ENCODE data around the gene YPEL2.
"Not testable (repeated sequence)": the region's sequence is repeated elsewhere in the genome, so short reads cannot be mapped to it uniquely, and the experiment has no call there.

Gene YPEL2, protein sequence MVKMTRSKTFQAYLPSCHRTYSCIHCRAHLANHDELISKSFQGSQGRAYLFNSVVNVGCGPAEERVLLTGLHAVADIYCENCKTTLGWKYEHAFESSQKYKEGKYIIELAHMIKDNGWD

DNA sequence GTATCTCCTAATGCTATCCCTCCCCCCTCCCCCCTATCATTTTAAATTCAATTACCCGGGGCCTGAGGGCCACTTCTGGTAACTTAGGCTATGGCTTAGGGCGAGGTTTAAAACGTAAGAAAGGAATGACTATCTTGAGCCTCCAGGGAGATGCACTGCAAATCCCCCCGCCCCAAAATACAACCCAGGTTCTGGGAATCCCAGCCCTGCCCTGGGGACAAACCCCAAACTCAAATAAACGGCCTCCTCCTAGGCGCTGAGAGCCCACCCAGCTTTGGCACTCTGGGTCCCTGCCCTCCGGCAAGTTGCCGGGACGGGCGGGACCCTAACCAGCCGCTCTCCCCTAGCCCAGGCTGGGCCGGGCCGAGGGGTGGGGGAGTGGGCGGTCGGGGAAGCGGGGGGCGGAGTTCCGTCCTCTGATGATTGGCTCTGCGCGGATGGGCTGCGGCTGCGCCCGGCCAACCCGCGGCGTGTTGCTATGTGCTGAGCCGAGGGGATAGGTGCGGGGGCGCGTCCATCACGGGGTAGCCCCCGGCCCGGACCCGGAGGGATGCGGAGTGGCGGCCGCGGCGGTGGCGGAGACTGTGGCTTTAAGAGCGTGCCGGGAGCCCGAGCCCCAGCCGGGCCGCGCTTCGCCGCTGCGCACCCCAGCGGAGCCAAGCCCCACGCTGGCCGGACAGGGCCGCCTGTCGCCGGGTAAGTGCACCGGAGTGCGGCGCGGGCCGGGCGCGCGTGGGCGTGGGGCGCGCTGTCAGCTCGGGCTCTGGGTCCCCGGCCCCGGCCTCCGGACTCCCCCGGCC is at the start of gene YPEL2:
Gene YPEL2 (plus strand): TSS at position 527 of the 800 bp plus-strand sequence. CDS start 21,755 bp downstream, outside the sequence.
- DNase-seq (ENCODE audit: low read depth), result peak; percentile 83

DNA sequence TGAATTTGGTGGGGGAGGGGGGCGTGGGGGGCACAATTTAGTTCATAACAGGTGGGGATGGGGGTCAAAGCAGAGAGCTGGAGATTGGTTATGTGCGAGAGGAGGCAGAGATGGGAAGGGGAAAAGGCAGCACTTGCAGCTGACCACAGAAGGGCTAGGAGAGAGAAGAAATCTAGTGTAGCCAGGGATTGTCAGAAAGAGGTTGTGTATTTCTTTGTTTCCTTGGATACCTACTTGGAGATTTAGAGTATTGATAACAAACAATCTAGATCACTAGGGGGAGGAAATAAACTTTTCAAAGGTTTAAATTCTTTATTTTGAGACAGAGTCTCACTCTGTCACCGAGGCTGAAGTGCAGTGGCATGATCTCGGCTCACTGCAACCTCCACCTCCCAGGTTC is 47.1 kb upstream of the YPEL2 start:
- no peak for DNase-seq (ENCODE audit: low read depth)

DNA sequence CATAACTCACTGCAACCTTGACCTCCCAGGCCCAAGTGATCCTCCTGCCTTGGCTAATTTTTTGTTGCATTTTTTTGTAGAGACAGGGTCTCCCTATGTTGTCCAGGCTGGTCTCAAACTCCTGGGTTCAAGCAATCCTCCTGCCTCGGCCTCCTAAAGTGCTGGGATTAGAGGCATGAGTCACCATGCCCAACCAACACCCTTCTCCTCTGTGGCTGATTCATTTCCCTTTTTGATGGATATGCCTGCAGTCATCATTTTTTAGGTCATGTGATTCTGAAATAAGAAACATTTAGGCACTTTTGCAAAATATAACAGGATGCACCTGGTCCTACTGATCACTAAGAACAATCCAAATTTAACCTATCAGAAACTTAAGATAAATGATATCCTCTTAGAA is 44.0 kb upstream of the YPEL2 start:
- no peak for DNase-seq (ENCODE audit: low read depth)

DNA sequence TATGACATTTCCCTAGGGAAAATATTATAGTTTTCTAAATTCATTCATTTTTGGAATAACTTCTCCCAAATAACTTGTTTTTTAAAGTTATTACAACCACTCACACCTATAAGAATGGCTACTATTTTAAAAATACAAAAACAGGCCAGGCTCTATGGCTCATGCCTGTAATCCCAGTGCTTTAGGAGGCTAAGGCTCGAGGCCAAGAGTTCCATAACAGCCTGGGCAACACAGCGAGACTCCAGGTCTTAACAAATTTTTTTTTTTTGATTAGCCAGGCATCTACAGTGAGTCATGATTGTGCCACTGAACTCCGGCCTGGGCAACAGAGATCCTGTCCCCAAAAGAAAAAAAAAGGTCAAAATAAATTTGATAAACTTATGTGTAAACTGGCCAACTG is 43.6 kb upstream of the YPEL2 start:
- DNase-seq (ENCODE audit: low read depth), result no peak

DNA sequence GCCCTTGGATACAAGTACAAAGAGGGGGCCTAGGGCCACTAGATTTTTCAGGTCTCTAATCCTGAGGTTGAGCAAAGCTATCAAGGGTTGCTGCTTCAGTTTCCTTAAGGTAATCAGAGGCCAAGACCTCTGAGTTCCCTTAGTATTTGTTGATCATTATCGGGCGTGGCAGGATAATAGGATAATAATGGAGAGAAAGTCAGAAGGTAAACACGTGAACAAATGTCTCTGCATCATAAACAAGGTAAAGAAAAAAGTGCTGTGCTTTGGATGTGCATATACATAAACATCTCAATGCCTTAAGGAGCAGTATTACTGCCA is 41.5 kb upstream of the YPEL2 start:
- no peak for DNase-seq (ENCODE audit: low read depth)

DNA sequence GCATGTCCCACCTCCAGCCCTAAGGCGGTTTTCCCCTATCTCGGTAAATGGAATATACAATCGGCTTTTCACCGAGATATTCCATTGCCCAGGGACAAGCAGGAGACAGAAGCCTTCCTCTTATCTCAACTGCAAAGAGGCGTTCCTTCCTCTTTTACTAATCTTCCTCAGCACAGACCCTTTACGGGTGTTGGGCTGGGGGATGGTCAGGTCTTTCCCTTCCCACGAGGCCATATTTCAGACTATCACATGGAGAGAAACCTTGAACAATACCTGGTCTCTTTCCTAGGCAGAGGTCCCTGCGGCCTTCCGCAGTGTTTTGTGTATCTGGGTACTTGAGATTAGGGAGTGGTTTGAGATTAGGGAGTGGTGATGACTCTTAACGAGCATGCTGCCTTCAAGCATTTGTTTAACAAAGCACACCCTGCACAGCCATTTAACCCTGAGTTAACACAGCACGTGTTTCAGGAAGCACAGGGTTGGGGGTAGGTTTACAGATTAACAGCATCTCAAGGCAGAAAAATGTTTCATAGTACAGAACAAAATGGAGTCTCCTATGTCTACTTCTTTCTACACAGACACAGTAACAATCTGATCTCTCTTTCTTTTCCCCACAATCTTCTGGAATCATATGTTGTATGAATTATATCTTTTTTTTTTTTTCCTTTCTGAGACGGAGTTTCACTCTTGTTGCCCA is 41.0 kb upstream of the YPEL2 start:
- not testable (repeated sequence) for DNase-seq (ENCODE audit: low read depth)

DNA sequence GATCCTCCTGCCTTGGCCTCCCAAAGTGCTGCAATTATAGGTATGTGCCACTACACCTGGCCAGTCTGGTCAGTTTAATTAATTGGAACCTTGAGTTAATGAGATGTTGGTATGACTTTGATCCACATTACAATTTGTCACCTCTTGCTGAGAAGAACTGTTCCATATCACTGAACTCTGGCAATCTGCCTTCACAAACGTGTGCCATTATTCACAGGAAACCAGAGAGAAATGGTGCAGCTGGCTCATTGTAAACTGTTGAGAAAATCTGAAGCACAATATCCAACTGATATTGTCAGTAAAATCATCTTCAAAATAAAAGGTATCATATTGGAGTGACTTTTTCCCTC is 39.3 kb upstream of the YPEL2 start:
- DNase-seq (ENCODE audit: low read depth), result no peak

DNA sequence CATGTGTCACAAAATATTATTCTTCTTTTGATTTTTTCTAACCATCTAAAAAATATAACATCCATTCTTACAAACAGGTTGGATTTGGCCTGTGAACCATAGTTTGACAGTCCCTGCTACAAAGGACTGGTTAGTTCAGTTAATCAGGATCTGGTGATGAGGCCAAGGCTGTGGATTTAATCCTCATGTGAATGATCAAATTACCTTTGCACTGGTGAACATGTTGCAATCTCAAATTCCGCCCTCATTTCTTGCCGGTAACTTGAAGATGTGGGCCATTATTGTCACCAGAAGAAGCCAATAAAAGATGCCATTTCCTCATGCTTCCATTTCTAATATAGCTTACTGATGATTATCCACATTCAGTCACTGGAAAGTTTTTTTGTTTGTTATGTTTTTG is 35.3 kb upstream of the YPEL2 start:
- DNase-seq (ENCODE audit: low read depth), result no peak

DNA sequence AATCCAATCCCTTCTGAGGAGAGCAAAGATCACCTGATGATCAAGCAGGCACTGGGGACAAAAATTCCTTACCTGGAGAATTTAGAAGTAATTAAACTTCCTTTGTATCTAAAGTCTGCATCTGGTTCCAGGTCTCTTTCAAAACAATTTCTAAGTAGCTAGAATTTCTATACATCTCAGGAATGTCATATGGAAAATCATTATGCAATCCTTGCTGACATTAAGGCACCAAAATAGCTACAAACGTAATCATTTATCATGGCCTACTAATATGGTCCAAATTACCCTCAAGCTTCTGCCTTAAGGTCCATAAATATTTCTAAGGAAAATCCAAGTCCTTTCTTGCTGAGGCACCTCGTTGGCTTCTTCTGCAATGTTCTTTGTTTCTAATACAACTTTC is 32.9 kb upstream of the YPEL2 start:
- DNase-seq (ENCODE audit: low read depth), result no peak

DNA sequence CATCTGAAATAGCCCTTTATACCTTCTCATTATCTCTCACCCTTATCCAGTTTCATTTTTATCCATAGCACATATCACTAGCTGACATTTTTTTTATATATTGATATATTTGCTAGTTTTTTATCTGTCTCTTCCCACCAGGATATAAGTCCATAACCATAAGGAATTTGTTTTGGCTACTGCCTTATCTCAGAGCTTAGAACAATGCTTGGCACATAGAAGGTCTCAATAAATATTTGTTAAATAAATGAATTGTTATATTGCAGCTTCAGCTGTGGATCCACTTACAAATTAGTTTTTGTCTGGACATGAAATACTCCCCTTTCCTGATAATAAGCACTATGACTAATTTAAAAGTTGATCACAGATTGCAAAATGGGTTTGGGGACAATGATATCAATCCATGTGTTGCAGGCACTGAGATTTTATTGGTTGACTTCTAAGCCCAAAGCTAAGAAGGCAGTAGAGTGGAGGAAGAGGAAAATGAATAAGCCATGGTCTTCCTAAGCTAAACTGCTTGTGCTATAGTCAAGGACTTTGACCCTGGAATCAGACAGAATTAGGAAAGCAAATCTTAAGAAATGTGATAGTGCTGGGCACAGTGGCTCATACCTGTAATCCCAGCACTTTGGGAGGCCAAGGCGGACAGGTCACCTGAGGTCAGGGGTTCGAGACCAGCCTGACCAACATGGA is 31.9 kb upstream of the YPEL2 start:
- DNase-seq (ENCODE audit: low read depth), result no peak

DNA sequence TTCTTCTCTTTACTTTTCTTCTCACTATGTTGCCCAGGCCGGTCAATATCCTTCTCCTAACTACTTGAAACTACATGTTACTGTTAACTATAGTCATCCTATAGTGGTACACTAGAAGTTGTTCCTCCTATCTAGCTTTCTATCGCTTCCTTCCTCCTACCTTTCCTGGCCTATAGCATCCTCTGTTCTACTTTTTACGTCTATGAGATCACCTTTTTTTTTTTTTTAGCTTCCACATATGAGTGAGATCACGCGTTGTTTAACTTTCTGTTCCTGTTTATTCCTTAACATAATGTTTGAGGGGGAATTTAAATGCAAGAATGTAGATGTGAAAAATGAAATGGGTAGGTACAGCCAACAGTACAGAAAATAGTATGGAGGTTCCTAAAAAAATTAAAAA is 30.5 kb upstream of the YPEL2 start:
- DNase-seq (ENCODE audit: low read depth), result no peak

DNA sequence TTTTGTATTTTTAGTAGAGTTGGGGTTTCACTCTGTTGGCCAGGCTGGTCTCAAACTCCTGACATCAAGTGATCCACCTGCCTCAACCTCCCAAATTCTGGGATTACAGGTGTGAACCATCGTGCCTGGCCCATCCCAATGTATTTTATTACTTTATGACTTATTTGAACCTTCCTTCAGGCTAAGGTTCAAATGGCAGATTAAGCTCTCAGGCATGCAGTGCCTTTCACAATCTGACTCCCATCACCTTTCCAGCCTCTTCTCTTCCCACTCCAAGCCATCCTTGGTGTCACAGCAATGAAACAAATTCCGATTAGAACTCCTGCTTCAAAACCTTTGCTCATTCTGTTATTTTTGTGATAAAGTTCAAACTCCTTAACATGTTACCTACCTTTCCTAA is 26.6 kb upstream of the YPEL2 start:
- DNase-seq (ENCODE audit: low read depth), result no peak

DNA sequence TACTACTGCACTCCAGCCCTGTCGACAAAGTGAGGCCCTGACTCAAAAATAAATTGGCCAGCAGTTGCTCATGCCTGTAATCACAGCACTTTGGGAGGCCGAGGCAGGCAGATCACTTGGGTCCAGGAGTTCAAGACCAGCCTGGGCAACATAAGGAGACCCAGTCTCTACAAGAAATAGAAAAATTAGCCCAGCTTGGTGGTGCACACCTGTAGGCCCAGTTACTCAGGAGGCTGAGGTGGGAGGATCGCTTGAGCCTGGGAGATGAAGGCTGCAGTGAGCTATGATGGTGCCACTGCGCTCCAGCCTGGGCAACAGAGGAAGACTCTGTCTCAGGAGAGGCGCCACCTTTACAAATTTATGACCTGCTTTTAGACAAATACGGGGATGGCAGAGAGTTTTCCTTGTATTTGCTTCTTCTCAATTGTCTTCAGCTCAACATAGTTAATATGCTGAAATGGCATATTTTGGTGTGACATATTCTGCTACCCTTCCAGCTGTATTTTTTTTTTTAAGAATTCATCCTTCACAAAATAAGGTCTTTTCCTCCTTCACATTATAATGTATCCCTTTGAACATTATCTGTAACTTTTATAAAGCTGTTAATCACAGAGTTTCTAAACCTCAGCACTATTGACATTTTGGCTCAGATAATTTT is 21.1 kb upstream of the YPEL2 start:
- DNase-seq (ENCODE audit: low read depth), result no peak

DNA sequence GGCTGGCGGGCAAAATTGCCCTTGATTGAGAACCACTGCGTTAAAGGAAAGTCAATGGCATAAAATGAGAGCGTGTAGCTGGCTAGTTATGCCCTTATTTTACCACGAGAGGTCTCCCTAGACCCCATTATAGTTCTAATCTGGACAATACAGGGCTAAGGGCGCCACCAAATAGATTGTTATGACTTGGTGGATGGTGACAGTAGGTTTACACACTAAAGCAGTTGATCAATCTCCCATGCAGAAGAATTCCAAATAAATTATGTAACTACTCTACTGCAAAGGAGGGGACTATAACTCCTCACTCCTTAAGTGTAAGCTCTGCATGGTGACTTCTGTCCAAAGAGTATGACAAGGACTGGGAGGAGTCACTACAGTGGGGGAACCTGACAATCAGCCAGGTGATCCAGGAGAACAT is 20.4 kb upstream of the YPEL2 start:
- DNase-seq (ENCODE audit: low read depth), result no peak

DNA sequence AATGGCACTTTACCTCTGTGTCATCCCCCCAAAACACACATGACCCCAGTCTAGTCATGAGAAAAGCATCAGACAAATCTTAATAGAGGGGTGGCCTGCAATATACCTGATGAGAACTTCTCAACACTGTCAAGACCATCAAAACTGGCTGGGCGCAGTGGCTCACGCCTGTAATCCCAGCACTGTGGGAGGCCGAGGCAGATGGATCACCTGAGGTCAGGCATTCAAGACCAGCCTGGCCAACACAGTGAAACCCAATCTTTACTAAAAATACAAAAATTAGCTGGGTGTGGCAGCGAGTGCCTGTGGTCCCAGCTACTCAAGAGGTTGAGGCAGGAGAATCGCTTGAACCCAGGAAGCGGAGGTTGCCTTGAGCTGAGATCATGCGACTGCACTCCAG is 19.9 kb upstream of the YPEL2 start:
- DNase-seq (ENCODE audit: low read depth), result not testable (repeated sequence)

DNA sequence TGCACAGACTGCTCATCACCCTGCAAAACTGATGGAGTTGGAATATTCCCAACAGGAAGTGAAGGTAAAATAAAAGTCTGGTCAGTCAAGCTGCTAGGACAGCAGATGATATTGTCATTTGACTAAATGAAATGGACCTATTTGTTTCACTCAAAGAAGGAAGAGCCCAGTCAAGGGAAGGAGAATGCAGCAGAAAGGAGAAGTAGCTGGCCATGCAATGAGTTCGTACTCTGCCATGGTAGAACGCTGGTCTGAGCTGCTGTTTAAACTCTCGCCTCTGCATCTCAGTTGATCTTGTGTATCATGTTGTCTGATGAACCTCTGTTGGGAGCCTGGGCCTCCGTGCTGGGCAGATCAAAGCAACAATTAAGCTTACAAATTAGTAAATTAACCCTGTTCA is 15.6 kb upstream of the YPEL2 start:
- no peak for DNase-seq (ENCODE audit: low read depth)

DNA sequence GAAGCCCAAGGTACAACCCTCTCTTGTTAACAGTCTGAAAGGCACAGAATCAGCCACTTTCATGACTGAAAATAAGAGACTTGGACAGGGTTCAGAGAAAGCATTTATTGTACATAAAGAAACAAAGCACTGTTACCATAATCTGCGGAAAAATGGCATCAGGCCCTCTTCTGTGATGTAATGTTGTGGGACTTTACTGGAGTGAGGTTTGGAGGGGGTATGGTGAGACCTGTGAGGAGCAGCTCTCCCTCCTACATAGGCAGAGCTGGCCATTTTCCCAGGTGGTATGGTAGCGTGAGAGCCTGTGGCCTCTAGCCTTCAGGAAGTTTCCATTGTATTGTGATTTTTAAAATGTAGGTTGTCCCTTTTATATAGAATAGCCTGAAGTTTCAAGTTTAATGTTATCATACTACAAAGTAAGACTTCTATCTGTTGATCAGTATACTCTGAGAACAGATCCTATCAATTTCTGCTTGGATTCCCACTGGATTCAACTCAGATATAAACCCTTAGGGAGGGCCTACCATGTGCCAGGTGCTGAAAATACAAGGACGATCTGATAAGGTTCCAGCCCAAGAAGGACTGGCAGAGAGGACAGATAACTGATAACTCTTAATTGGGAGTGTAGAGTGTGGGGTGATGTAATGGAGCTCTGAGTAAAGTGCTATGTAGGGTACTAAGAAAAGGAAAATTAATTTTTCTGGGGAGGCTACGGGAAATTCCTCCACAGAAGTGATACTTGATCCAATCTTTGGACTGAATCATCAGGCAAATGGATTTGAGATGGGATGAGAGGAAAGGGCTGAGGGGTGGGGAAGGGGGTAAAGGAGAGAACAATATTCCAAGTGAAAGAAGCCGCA is 4.1 kb upstream of the YPEL2 start:
- DNase-seq (ENCODE audit: low read depth), result no peak

DNA sequence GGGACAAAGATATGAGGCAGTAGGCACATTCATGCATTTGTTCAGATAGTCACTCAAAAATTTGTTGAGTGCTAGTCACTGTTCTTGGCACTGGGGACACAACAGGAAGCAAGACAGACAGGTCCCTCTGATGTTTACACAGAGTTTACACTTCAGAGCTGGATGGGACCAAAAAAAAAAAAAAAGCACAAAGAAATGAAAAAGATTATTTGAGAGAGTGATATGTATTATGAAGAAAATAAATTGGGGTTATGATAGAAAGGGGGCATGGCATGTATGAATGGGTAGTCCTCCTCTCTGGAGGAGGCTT is 3.5 kb upstream of the YPEL2 start:
- no peak for DNase-seq (ENCODE audit: low read depth)

DNA sequence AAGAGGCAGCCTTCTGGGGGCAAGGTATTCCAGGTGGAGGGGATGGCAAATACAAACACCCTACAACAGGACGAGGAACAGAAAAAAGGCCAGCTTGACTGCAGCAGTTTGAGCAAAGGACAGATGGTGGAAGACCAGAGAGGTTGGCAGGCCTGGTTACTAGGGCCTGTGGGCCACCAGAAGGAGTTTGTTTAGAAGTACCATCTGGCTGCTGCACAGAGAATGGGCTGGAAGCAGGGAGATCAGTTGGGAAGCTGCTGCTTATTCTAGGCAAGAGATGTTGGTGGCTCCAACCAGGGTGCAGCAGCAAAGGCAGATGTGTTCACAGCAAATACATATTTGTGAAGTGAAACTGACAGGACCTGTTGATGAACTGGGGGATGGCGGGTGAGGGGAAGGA is 2.9 kb upstream of the YPEL2 start:
- DNase-seq (ENCODE audit: low read depth), result no peak

DNA sequence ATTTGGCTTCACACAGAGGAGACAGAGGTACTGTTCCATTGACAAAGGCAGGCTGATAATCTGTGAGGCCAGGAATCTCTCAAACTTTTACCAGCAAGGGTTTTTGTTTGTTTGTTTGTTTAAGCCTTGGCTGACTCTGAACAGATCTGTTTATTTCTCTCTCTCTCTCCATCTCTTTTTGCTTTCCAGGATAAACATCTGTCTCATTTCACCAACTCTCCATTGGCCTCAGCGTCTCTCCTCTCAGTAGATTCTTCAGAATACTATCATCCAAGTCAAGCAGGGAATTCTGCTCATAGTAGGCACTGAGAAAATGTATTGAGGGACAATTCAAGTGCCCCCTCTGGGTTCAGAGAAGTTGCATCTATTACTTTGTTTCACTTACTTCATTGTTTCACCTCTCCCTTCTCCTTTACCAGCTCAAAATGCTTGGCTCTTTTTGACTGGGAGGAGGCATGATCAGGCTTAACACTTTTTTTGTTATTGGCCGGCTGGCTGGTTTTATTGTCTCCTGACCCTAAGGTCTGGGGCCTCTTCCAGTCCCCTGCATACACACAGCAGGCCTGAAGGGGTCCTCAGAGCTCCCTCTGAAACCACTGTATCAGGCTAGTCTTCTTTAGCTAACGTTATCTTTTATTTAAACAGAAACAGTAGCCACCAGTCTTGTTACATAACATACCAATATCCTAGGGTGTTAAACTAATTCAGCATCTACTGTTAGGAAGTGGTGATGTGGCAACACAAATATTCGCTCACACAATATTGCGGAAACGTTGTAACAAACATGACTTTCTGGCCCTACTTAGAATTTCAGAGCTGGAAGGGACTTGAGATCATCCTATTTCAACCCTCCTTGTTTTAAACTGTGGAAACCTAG is 2.0 kb upstream of the YPEL2 start:
- DNase-seq (ENCODE audit: low read depth), result peak; percentile 28
